ENCODE results near the gene KIF21A.

GRCh38 chr12:39429809-39430208 lies 13.1 kb downstream of the KIF21A start:
- TF ChIP-seq POLR2A (IDR thresholded peaks at IDR 0.05; ENCODE audit: low read depth, low read length) (no peak), POLR2AphosphoS5 (IDR thresholded peaks at IDR 0.05; ENCODE audit: low read depth, low read length) (no peak), TAF1 (IDR thresholded peaks at IDR 0.05; ENCODE audit: low read depth, low read length) (no peak)

Measured in GM12891 (cell line).